Adrenal gland (tissue), 5 donors: Measurements from ENCODE around the gene SERPIND1.

Experiments used
- CTCF ChIP-seq, 6 experiments: fragments of 450-650 bp in 4 of 6; fragments of 200-600 bp in 2 of 6; sonication (generic) in 1 of 6; IDR thresholded peaks; 1 replicate in 5 of 6; 2 replicates in 1 of 6; pipeline versions ENCODE4 v1.5.1 to v1.8.0; 2016 to 2021; ENCODE audit warnings: antibody characterized with exemption in 6 of 6, mild to moderate bottlenecking in 2 of 6, moderate library complexity in 1 of 6
- POLR2A ChIP-seq, 2 donors: fragments of 450-650 bp; IDR thresholded peaks; one replicate each; pipeline ENCODE4 v1.6.1; 2017; ENCODE audit warnings: antibody characterized with exemption in 2 of 2, mild to moderate bottlenecking in 2 of 2, moderate library complexity in 1 of 2
- donor health status: DM: no; HTN: no; CAD: no.

- TF ChIP-seq CTCF (IDR thresholded peaks at IDR 0.05) (no peak), POLR2A (IDR thresholded peaks at IDR 0.05) (no peak)
Observed at GRCh38 chr22:20788627-20789344, 14.9 kb downstream of the SERPIND1 start.
